C4-2B (cell line): Measurements from ENCODE around the gene ZFP62.

Experiments used
- CTCF ChIP-seq: fragments of 450-650 bp; conservative IDR thresholded peaks from 2 replicates; pipeline ENCODE4 v1.5.1; 2017; ENCODE audit warnings: mild to moderate bottlenecking
- ZFX ChIP-seq: fragments of 450-650 bp; IDR thresholded peaks from 2 replicates; pipeline ENCODE4 v1.6.1; 2017

DNA sequence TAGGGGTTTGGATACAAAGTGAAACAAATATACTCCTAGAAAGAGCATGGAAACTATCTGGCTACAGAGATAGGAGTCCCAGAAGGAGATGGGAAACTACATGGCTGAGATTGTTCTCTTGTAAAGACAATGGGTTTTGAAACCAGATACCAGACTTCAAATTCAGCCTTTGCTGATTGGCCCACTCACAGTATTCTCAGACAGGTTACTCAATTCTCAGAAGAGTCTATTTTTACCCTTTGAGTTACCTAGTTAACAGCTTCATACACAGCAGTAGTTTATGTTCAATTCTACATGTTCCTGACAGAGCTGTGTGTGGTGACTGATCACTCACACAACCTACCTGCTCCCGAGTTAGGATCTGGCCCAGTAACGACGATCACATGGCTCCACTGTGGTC is 14.1 kb downstream of the ZFP62 start:
- TF ChIP-seq CTCF (no peak), ZFX (no peak)
